Omental fat pad (tissue), 4 donors: ENCODE measurements around the gene ICE1. TPM values are rescaled to one million over a fixed set of nuclear protein-coding genes. Genes with fewer than 3 reads are reported as not detected.
"Not testable (repeated sequence)": the region's sequence is repeated elsewhere in the genome, so short reads cannot be mapped to it uniquely, and the experiment has no call there.

Experiments
- ATAC-seq: fragments of 150-250 bp; one replicate; pipeline ENCODE4 v1.9.1; 2016; ENCODE audit warnings: mild to moderate bottlenecking, moderate library complexity; ENCODE audit not compliant: low FRiP score
- DNase-seq: peaks from one replicate; pipeline ENCODE4 v3.0.0-alpha.2; 2019; ENCODE audit warnings: low spot score
- total RNA-seq, 4 donors: library from RNA; depleted of rRNA; stranded (reverse); fragments of >200 nt; gene quantifications; one replicate each; pipeline ENCODE4 v1.1.0, GENCODE V29; 2016
- TF ChIP-seq, protein P1 (sequence below), 3 donors: fragments of 450-650 bp; IDR thresholded peaks; one replicate each; pipeline ENCODE4 v1.5.1; 2016 to 2017; ENCODE audit warnings: antibody characterized with exemption in 3 of 3, mild to moderate bottlenecking in 3 of 3, moderate library complexity in 2 of 3

The ICE1 gene
- total RNA-seq, 4 donors from 2014 or later, result 23.3 to 55.2 (median 33.1) TPM

DNA sequence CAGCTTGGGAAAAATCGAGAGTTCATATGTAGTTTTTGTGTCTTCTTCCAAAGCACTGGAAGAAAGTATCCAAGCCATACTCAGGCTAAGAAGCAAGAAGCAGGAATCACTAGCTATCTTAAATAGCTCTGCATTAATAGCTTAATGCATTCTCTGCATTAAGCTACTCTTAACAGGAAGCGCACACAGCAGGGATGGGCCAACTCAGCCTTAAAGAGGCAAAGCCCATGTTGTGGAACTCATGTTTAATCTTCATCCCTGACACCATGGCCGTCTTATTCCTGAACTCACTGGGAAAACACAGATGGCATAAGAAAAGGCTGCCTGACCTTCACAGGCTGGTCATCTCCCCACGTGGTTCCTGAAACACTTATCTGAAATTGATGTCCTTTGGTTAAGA lies 18.7 kb upstream of the ICE1 start:
- ATAC-seq, result no peak
- TF ChIP-seq, protein P1, sequence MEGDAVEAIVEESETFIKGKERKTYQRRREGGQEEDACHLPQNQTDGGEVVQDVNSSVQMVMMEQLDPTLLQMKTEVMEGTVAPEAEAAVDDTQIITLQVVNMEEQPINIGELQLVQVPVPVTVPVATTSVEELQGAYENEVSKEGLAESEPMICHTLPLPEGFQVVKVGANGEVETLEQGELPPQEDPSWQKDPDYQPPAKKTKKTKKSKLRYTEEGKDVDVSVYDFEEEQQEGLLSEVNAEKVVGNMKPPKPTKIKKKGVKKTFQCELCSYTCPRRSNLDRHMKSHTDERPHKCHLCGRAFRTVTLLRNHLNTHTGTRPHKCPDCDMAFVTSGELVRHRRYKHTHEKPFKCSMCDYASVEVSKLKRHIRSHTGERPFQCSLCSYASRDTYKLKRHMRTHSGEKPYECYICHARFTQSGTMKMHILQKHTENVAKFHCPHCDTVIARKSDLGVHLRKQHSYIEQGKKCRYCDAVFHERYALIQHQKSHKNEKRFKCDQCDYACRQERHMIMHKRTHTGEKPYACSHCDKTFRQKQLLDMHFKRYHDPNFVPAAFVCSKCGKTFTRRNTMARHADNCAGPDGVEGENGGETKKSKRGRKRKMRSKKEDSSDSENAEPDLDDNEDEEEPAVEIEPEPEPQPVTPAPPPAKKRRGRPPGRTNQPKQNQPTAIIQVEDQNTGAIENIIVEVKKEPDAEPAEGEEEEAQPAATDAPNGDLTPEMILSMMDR (IDR thresholded peaks at IDR 0.05), result no peak
- DNase-seq, result no peak

DNA sequence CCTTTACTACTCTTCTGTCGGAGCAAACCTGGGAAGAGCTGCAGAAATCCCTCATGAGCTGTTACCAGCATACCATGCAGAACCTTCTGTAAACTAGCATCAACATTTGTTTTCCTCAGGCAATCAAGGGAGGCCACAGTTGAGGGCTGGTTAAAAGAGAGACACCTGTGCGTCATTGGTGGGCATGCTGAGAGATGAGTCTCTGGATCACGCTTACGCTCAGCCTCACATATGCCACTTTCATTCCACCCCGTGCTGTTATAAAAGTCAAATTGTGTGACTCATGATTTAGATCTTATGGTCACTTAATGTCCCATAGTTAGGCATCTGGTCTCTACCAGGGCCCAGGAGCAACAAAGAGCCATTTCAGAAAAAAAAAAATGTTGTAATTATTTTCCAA lies 18.1 kb upstream of the ICE1 start:
- TF ChIP-seq, protein P1 (IDR thresholded peaks at IDR 0.05), result no peak
- no peak for ATAC-seq
- no peak for DNase-seq

DNA sequence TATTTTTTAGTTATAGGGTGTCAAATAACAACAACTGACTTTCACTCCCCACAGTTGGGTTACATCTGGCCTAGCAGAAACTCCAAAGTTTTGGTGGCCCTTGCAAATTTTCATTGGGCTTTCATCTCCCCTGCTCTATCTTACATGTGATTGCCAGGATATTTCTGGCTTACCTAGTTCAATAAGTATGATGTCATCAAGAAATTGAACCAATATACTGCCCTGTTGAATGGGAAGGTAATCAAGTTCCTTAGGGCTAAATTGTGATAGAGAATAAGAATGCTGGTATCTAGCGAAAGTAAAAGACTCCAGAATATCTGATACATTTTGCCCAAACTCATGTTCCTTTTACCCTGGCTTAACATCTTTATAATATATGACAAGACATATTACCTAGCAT lies 17.0 kb upstream of the ICE1 start:
- ATAC-seq, result no peak
- DNase-seq, result no peak
- TF ChIP-seq, protein P1 (IDR thresholded peaks at IDR 0.05), result no peak

DNA sequence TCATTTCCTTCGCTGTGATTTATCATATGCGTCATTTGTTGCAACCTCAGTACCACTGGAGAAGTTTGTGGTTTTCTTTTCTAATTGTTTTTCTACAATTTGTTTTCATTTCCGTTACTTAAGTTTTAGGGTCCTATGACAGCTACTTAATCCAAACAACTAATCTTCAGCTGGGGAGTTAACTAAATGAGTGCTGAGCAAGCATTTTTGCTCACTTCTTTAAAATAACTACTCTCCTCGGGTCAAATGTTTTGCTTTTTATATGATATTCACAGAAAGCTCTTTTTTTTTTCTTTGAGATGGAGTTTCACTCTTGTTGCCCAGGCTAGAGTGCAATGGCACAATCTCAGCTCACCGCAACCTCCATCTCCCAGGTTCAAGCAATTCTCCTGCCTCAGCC lies 14.6 kb upstream of the ICE1 start:
- TF ChIP-seq, protein P1 (IDR thresholded peaks at IDR 0.05), result no peak
- DNase-seq, result no peak
- ATAC-seq, result no peak

DNA sequence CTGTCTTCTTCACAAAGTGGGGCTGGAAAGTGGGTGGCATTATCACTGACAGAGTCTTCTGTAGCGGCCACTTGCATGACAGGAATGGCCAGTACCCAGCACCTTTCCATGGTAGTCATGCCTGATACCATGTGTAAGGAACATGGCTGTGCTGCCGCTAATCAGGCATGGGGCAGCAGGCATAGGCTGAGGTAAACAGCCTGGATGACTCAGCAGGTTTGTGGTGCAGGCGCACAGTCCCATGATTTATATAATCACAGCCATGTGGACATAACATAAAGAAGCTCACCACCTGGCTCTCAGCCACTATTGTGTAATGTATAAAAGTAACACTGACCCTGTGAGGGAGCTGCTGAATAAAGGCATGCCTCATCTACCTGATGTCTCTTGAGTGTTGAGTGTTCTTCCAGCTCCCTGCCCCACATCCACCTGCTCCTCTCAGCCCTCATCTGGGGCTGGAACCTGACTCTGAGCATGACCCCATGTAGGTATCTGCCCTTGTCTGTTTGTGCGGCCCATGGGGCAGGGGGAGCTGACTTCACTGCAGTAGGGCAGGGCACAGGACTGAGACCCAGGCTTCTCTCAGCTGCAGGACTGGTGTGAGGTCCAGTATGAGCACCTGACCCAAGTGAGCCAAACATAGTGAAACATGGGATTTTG lies 13.2 kb upstream of the ICE1 start:
- ATAC-seq, result no peak
- DNase-seq, result no peak
- TF ChIP-seq, protein P1 (IDR thresholded peaks at IDR 0.05), result no peak

DNA sequence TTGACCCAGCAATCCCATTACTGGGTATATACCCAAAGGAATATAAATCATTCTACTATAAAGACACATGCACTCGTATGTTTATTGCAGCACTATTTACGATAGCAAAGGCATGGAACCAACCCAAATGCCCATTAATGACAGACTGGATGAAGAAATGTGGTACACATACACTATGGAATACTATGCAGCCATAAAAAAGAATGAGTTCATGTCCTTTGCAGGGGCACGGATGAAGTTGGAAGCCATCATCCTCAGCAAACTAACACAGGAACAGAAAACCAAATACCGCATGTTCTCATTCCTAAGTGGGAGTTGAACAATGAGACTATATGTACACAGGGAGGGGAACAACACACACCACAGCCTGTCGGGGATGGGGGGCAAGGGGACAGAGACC lies 8.6 kb upstream of the ICE1 start:
- DNase-seq, ATAC-seq: not testable (repeated sequence)

DNA sequence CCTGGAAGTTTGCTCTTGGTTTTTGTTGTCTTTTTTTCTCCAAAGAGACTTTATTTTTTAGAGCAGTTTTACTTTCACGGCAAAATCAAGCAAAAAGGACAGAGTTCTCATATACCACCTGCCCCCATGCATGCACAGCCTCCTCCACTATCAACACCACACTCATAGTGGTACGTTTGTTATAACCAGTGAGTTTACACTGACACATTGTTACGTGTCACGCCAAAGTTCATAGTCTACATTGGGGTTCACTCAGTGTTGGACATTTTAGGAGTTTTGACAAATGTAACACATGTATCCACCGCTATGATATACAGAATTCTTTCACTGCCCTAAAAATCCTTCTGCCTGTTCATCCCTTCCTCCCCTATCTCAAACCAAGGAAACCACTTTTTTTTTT lies 7.5 kb upstream of the ICE1 start:
- no peak for ATAC-seq
- TF ChIP-seq, protein P1 (IDR thresholded peaks at IDR 0.05), result no peak
- DNase-seq, result no peak
